Ovary (tissue), 3 donors: ENCODE data around the gene KLRG1.

Source experiments
- CTCF ChIP-seq, 3 donors: fragments of 450-650 bp in 2 of 3; fragments of 200-600 bp in 1 of 3; IDR thresholded peaks; one replicate each; pipeline versions ENCODE4 v1.5.1 to v1.8.0; 2016 to 2022; ENCODE audit warnings: antibody characterized with exemption in 3 of 3, mild to moderate bottlenecking in 1 of 3
- EP300 ChIP-seq: sonication (generic); formaldehyde crosslinking; IDR thresholded peaks from one replicate; pipeline ENCODE4 v1.6.1; 2017; ENCODE audit warnings: antibody characterized with exemption
- POLR2A ChIP-seq: fragments of 450-650 bp; IDR thresholded peaks from one replicate; pipeline ENCODE4 v1.6.1; 2017; ENCODE audit warnings: antibody characterized with exemption, mild to moderate bottlenecking, moderate library complexity
- donor health status: DM: no; HTN: no; CAD: no.

- TF ChIP-seq CTCF (IDR thresholded peaks at IDR 0.05) (no peak), POLR2A (no peak), EP300 (no peak)
These were observed 33.2 kb downstream of the KLRG1 start for GRCh38 chr12:9022592-9022991.
